ENCODE results near the gene GUCY1A1.

Gene GUCY1A1

GRCh38 chr4:155690044-155690837, 23.6 kb downstream of the GUCY1A1 start:
- Histone ChIP-seq H3K27me3 (ENCODE audit: insufficient read depth, low read depth, severe bottlenecking) (no peaks in the 10 kb centered on the region), H3K9me3 (ENCODE audit: severe bottlenecking) (no peaks in the 10 kb centered on the region), H3K36me3 (no peaks in the 10 kb centered on the region), H3K4me3 (ENCODE audit: low read depth, low read length) (no peak overlapping the region), H3K27ac (no peak overlapping the region)
- DNase-seq = no peak
- no peak for TF ChIP-seq CTCF (IDR thresholded peaks at IDR 0.05; ENCODE audit: low read depth, low read length)

GRCh38 chr4:155692361-155692760, 25.7 kb downstream of the GUCY1A1 start:
- H3K27ac ChIP-seq = no peak overlapping the region
- H3K27me3 ChIP-seq (ENCODE audit: insufficient read depth, low read depth, severe bottlenecking) = no peaks in the 10 kb centered on the region
- no peak for TF ChIP-seq CTCF (IDR thresholded peaks at IDR 0.05; ENCODE audit: low read depth, low read length)
- no peaks in the 10 kb centered on the region for H3K36me3 ChIP-seq
- DNase-seq = no peak
- H3K9me3 ChIP-seq (ENCODE audit: severe bottlenecking) = no peaks in the 10 kb centered on the region
- no peak overlapping the region for H3K4me3 ChIP-seq (ENCODE audit: low read depth, low read length)

GRCh38 chr4:155693015-155693663, 26.5 kb downstream of the GUCY1A1 start:
- no peak for DNase-seq
- Histone ChIP-seq H3K4me3 (ENCODE audit: low read depth, low read length) (no peak overlapping the region), H3K27ac (no peak overlapping the region), H3K9me3 (ENCODE audit: severe bottlenecking) (no peaks in the 10 kb centered on the region), H3K27me3 (ENCODE audit: insufficient read depth, low read depth, severe bottlenecking) (no peaks in the 10 kb centered on the region), H3K36me3 (no peaks in the 10 kb centered on the region)
- no peak for TF ChIP-seq CTCF (IDR thresholded peaks at IDR 0.05; ENCODE audit: low read depth, low read length)

- H3K9me3 ChIP-seq (ENCODE audit: severe bottlenecking) = no peaks in the 10 kb centered on the region
- no peaks in the 10 kb centered on the region for H3K27me3 ChIP-seq (ENCODE audit: insufficient read depth, low read depth, severe bottlenecking)
- DNase-seq = no peak
- no peak overlapping the region for H3K4me3 ChIP-seq (ENCODE audit: low read depth, low read length)
- TF ChIP-seq CTCF (IDR thresholded peaks at IDR 0.05; ENCODE audit: low read depth, low read length) = no peak
- H3K36me3 ChIP-seq = no peaks in the 10 kb centered on the region
- no peak overlapping the region for H3K27ac ChIP-seq
Measured at GRCh38 chr4:155694100-155694785, 27.6 kb downstream of the GUCY1A1 start.

- no peaks in the 10 kb centered on the region for H3K36me3 ChIP-seq
- no peak overlapping the region for H3K4me3 ChIP-seq (ENCODE audit: low read depth, low read length)
- H3K27ac ChIP-seq = no peak overlapping the region
- H3K9me3 ChIP-seq (ENCODE audit: severe bottlenecking) = no peaks in the 10 kb centered on the region
- no peak for DNase-seq
- no peak for TF ChIP-seq CTCF (IDR thresholded peaks at IDR 0.05; ENCODE audit: low read depth, low read length)
- H3K27me3 ChIP-seq (ENCODE audit: insufficient read depth, low read depth, severe bottlenecking) = no peaks in the 10 kb centered on the region
Measured at GRCh38 chr4:155696226-155696625, 29.6 kb downstream of the GUCY1A1 start.
